GM12872 (cell line): ENCODE results near the gene HLF.

ENCODE experiments used
- CTCF ChIP-seq: IDR thresholded peaks from 3 replicates; pipeline ENCODE4 v1.5.1; 2011; ENCODE audit warnings: low read depth, mild to moderate bottlenecking, low read length, moderate library complexity; ENCODE audit not compliant: insufficient read depth

The HLF gene

GRCh38 chr17:55264645-55265298, at the start of gene HLF:
Gene HLF, plus strand, starts transcription at chr17:55264960. Its CDS starts 525 bp downstream, at chr17:55265485.
- TF ChIP-seq CTCF: no peak

GRCh38 chr17:55215711-55216110, 49.0 kb upstream of the HLF start:
- TF ChIP-seq CTCF: no peak

- TF ChIP-seq CTCF: no peak
Observed at GRCh38 chr17:55216888-55217287, 47.9 kb upstream of the HLF start.

GRCh38 chr17:55219459-55219858, 45.3 kb upstream of the HLF start:
- no peak for TF ChIP-seq CTCF

- no peak for TF ChIP-seq CTCF
Observed at GRCh38 chr17:55219934-55220333, 44.8 kb upstream of the HLF start.

- TF ChIP-seq CTCF: no peak
Observed at GRCh38 chr17:55223524-55223923, 41.2 kb upstream of the HLF start.

GRCh38 chr17:55224746-55225145, 40.0 kb upstream of the HLF start:
- no peak for TF ChIP-seq CTCF
